ENCODE measurements around the gene ZNF488.

The ZNF488 gene

GRCh38 chr10:47405857-47406547, 21.9 kb upstream of the ZNF488 start:
- no peak for DNase-seq (ENCODE audit: low read depth)
- no peak overlapping the region for H3K4me3 ChIP-seq (ENCODE audit: control insufficient read depth, low read depth, low read length)
- no peak for TF ChIP-seq CTCF (IDR thresholded peaks at IDR 0.05; ENCODE audit: control insufficient read depth, insufficient read depth, low read depth, low read length, missing control alignments)

GRCh38 chr10:47404937-47405336, 20.8 kb upstream of the ZNF488 start:
- TF ChIP-seq CTCF (IDR thresholded peaks at IDR 0.05; ENCODE audit: control insufficient read depth, insufficient read depth, low read depth, low read length, missing control alignments) = no peak
- DNase-seq (ENCODE audit: low read depth) = no peak
- H3K4me3 ChIP-seq (ENCODE audit: control insufficient read depth, low read depth, low read length) = no peak overlapping the region

DNA sequence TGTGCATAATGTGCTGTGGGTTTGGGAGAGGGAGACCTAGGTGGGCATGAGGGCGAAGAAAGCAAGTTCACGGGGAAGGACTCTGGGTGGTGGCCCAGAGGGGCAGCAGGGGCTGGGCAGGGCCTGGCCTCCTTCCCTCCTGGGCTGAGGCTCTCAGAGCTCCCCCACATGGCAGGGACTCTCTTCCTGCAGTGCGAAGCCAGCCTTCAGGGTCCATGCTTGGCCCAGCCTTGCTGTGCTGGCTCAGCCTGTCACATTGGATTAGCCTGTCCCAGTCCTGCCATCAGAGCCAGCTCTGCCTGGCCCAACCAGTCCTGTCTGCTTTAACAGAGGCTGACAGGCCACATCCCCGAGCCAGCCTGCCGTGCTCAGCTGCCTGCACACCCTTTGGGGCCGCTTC, 20.4 kb upstream of the ZNF488 start:
- DNase-seq (ENCODE audit: low read depth) = no peak
- no peak for TF ChIP-seq CTCF (IDR thresholded peaks at IDR 0.05; ENCODE audit: control insufficient read depth, insufficient read depth, low read depth, low read length, missing control alignments)
- no peak overlapping the region for H3K4me3 ChIP-seq (ENCODE audit: control insufficient read depth, low read depth, low read length)

- peak; percentile 7 for TF ChIP-seq CTCF (IDR thresholded peaks at IDR 0.05; ENCODE audit: control insufficient read depth, insufficient read depth, low read depth, low read length, missing control alignments)
- DNase-seq (ENCODE audit: low read depth) = no peak
- H3K4me3 ChIP-seq (ENCODE audit: control insufficient read depth, low read depth, low read length) = no peak overlapping the region
Observed at GRCh38 chr10:47403446-47404318, 19.6 kb upstream of the ZNF488 start.

GRCh38 chr10:47402641-47403301, 18.7 kb upstream of the ZNF488 start:
- peak; percentile 43 for DNase-seq (ENCODE audit: low read depth)
- H3K4me3 ChIP-seq (ENCODE audit: control insufficient read depth, low read depth, low read length) = no peak overlapping the region
- TF ChIP-seq CTCF (IDR thresholded peaks at IDR 0.05; ENCODE audit: control insufficient read depth, insufficient read depth, low read depth, low read length, missing control alignments) = no peak

GRCh38 chr10:47401874-47402640, 18.0 kb upstream of the ZNF488 start:
- DNase-seq (ENCODE audit: low read depth) = no peak
- no peak for TF ChIP-seq CTCF (IDR thresholded peaks at IDR 0.05; ENCODE audit: control insufficient read depth, insufficient read depth, low read depth, low read length, missing control alignments)
- H3K4me3 ChIP-seq (ENCODE audit: control insufficient read depth, low read depth, low read length) = no peak overlapping the region
